Suprapubic skin (tissue), 4 donors: ENCODE results near the gene B4GALT4.

Experiments
- EP300 ChIP-seq: sonication (generic); formaldehyde crosslinking; IDR thresholded peaks from one replicate; pipeline ENCODE4 v1.6.1; 2017; ENCODE audit warnings: antibody characterized with exemption
- POLR2A ChIP-seq, 2 donors: fragments of 450-650 bp; IDR thresholded peaks; one replicate each; pipeline ENCODE4 v1.6.1; 2017; ENCODE audit warnings: antibody characterized with exemption in 2 of 2, mild to moderate bottlenecking in 2 of 2, moderate library complexity in 2 of 2
- POLR2AphosphoS5 ChIP-seq, 3 donors: sonication (generic); formaldehyde crosslinking; IDR thresholded peaks; one replicate each; pipeline ENCODE4 v1.6.1; 2017; ENCODE audit warnings: antibody characterized with exemption in 3 of 3
- TF ChIP-seq, protein P1 (sequence below), 2 donors: fragments of 200-600 bp in 1 of 2; fragments of 450-650 bp in 1 of 2; sonication (generic) in 1 of 2; IDR thresholded peaks; one replicate each; pipeline ENCODE4 v1.5.1; 2016 to 2019; ENCODE audit warnings: antibody characterized with exemption in 2 of 2, mild to moderate bottlenecking in 1 of 2, moderate library complexity in 1 of 2

- no peak for TF ChIP-seq POLR2AphosphoS5 (IDR thresholded peaks at IDR 0.05)
- TF ChIP-seq, protein P1, sequence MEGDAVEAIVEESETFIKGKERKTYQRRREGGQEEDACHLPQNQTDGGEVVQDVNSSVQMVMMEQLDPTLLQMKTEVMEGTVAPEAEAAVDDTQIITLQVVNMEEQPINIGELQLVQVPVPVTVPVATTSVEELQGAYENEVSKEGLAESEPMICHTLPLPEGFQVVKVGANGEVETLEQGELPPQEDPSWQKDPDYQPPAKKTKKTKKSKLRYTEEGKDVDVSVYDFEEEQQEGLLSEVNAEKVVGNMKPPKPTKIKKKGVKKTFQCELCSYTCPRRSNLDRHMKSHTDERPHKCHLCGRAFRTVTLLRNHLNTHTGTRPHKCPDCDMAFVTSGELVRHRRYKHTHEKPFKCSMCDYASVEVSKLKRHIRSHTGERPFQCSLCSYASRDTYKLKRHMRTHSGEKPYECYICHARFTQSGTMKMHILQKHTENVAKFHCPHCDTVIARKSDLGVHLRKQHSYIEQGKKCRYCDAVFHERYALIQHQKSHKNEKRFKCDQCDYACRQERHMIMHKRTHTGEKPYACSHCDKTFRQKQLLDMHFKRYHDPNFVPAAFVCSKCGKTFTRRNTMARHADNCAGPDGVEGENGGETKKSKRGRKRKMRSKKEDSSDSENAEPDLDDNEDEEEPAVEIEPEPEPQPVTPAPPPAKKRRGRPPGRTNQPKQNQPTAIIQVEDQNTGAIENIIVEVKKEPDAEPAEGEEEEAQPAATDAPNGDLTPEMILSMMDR (IDR thresholded peaks at IDR 0.05), result no peak
- TF ChIP-seq POLR2A (IDR thresholded peaks at IDR 0.05), result no peak
- no peak for TF ChIP-seq EP300
Measured at GRCh38 chr3:119176778-119177177, 63.9 kb downstream of the B4GALT4 start.
